ENCODE data around the gene MLEC.

DNA sequence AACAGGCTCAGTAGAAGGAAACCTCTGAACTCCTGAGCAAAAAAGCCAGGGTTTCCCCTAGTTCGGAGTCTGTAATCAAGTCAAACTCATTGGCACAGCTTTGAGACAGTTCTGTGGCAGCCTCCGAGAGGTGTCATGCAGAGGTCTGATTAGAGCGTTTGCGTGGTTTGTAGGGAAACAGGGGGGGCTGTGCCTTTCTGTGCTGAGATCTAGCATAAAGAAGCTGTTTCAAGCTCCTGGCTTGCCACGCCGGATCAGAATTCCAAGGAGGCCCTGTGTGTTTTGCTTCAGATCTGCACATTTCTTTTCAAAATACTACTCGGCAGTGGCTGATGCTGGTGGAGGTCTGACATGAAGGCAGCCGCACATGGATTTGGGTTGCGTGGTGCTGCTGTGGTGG, 44.8 kb upstream of the MLEC start:
- no peak for TF ChIP-seq EZH2 (IDR thresholded peaks at IDR 0.05; ENCODE audit: insufficient read depth, poor library complexity, severe bottlenecking)
- TF ChIP-seq EZH2phosphoT487 (IDR thresholded peaks at IDR 0.05; ENCODE audit: insufficient read depth, low read depth) = no peak
